GM18861 (cell line): ENCODE results near the gene ACBD6.
"Not testable (repeated sequence)": the region's sequence is repeated elsewhere in the genome, so short reads cannot be mapped to it uniquely, and the experiment has no call there.

Experiments
- ATAC-seq: cut with Tn5 transposase; IDR thresholded peaks from one replicate; pipeline ENCODE4 v1.9.1; 2021; ENCODE audit not compliant: unreplicated experiment

ACBD6 gene

GRCh38 chr1:180421614-180422013 is 80.8 kb downstream of the ACBD6 start:
- ATAC-seq = no peak

- ATAC-seq = not testable (repeated sequence)
Measured at GRCh38 chr1:180421145-180421544, 81.2 kb downstream of the ACBD6 start.

- ATAC-seq = no peak
Measured at GRCh38 chr1:180415985-180416633, 86.3 kb downstream of the ACBD6 start.

- ATAC-seq = no peak
Measured at GRCh38 chr1:180415236-180415848, 87.0 kb downstream of the ACBD6 start.

DNA sequence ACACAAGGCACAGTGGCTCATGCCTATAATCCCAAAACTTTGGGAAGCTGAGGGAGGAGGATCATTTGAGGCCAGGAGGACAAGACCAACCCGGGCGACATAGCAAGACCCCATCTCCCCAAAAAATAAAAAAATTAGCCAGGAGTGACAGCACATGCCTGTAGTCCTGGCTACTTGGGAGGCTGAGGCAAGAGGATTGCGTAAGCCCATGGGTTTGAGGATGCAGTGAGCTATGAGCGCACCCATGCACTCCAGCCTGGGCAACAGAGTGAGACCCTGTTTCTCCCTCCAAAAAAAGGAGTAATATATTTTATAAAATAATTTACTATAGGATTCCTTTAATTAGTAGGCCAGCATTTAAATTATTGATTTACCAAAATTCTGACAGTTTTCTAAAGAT is 89.8 kb downstream of the ACBD6 start:
- ATAC-seq = no peak

GRCh38 chr1:180408128-180408527 is 94.2 kb downstream of the ACBD6 start:
- ATAC-seq = not testable (repeated sequence)

GRCh38 chr1:180407051-180407450 is 95.3 kb downstream of the ACBD6 start:
- ATAC-seq = no peak

DNA sequence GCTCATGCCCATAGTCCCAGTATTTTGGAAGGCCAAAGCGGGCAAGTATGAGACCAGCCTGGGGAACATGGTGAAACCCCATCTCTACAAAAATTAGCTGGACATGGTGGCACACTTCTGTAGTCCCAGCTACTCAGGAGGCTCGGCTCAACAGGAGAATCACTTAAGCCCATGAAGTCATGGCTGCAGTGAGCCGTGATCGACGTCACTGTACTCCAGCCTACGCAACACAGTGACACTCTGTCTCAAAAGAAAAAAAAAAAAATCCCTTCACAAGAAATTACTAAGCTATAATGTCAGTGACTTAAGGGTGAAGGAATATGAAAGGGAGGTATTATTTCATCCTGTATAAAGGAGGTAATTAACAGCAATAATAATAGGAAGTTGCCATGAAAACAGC is 99.8 kb downstream of the ACBD6 start:
- no peak for ATAC-seq

- ATAC-seq = no peak
Measured at GRCh38 chr1:180402001-180402400, 100.4 kb downstream of the ACBD6 start.

GRCh38 chr1:180397175-180397574 is 105.2 kb downstream of the ACBD6 start:
- no peak for ATAC-seq

- ATAC-seq = no peak
Measured at GRCh38 chr1:180392427-180393145, 109.8 kb downstream of the ACBD6 start.

DNA sequence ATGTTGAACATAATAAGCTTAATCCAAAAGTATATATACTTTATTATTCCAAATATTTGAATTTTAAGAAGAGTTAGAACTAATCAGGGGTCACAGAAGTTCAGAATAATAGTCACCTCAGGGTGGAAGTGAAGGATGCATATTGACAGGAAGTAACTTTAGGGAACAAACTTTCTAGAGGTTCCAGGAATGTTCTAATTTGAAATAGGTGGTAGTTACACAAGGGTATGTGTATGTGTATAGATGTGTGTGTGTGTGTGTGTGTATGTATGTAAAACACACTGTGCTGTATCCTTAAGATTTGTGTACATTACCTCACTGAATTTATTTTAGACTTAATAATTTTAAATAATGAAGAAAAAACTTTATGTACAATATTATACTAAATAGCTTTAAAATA is 110.4 kb downstream of the ACBD6 start:
- ATAC-seq = no peak

GRCh38 chr1:180387413-180387812 is 115.0 kb downstream of the ACBD6 start:
- ATAC-seq = no peak

GRCh38 chr1:180386745-180387367 is 115.5 kb downstream of the ACBD6 start:
- ATAC-seq = no peak

DNA sequence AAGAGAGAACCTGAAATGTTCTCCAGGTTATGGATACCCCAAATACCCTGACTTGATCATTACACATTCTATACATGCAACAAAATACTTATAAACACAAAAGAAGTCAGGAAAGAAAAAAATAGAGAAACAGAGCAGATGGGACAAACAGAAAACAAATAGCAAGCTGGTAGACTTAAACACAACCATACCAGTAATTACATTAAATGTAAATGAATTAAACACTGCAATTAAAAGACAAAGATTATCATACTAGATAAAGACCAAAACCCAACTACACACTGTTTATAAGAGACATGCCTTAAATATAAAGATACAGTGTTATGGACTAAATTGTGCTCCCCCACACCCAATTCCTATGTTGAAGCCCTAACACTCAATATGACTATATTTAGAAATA is 117.2 kb downstream of the ACBD6 start:
- no peak for ATAC-seq

- no peak for ATAC-seq
Measured at GRCh38 chr1:180384286-180385005, 117.9 kb downstream of the ACBD6 start.

- ATAC-seq = no peak
Measured at GRCh38 chr1:180382326-180383115, 119.9 kb downstream of the ACBD6 start.

DNA sequence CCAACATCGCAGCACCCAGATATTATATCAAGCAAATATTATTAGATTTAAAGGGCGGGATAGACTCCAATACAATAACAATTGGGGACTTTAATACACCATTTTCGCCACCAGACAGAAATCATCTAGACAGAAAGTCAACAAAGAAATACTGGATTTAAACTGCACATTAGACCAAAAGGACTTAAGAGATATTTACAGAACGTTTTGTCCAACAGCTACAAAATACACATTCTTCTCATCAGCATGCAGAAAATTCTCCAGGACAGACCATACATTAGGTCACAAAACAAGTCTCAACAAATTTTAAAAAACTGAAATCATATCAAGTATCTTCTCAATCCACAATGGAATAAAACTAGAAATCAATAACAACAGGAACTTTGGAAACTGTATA is 121.2 kb downstream of the ACBD6 start:
- ATAC-seq = no peak

- ATAC-seq = no peak
Measured at GRCh38 chr1:180380259-180381183, 121.9 kb downstream of the ACBD6 start.
